GM23248 (cell line): Measurements from ENCODE around the gene PXMP2. TPM values are rescaled to one million over a fixed set of nuclear protein-coding genes. Genes with fewer than 3 reads are reported as not detected.

Source experiments
- DNase-seq: peaks from one replicate; pipeline ENCODE4 v3.0.0-alpha.2; 2015
- H2AFZ ChIP-seq: fragments of 200-600 bp; sonication (generic); 2 replicates; pipeline ENCODE4 v1.6.1; 2016; ENCODE audit warnings: antibody characterized with exemption
- H3F3A ChIP-seq: fragments of 200-600 bp; sonication (generic); 2 replicates; pipeline ENCODE4 v1.6.1; 2016; ENCODE audit warnings: mild to moderate bottlenecking, antibody characterized with exemption, mixed run types; ENCODE audit not compliant: insufficient read depth
- H3K27ac ChIP-seq: fragments of 200-600 bp; sonication (generic); 2 replicates; pipeline ENCODE4 v1.5.1; 2016; ENCODE audit warnings: mild to moderate bottlenecking
- H3K27me3 ChIP-seq: fragments of 200-600 bp; sonication (generic); replicated peaks from 2 replicates; pipeline ENCODE4 v1.6.1; 2016; ENCODE audit warnings: mild to moderate bottlenecking; ENCODE audit not compliant: insufficient read depth
- H3K36me3 ChIP-seq: fragments of 200-600 bp; sonication (generic); 2 replicates; pipeline ENCODE4 v1.6.1; 2016; ENCODE audit warnings: low read depth, mild to moderate bottlenecking
- H3K4me1 ChIP-seq: fragments of 200-600 bp; sonication (generic); 2 replicates; pipeline ENCODE4 v1.6.1; 2016; ENCODE audit warnings: mild to moderate bottlenecking; ENCODE audit not compliant: insufficient read depth
- H3K4me2 ChIP-seq: fragments of 200-600 bp; sonication (generic); one replicate; pipeline ENCODE4 v1.6.1; 2016; ENCODE audit warnings: mild to moderate bottlenecking; ENCODE audit not compliant: unreplicated experiment
- H3K4me3 ChIP-seq: fragments of 200-600 bp; sonication (generic); 2 replicates; pipeline ENCODE4 v1.5.1; 2016; ENCODE audit warnings: mild to moderate bottlenecking
- H3K79me2 ChIP-seq: fragments of 200-600 bp; sonication (generic); 2 replicates; pipeline ENCODE4 v1.6.1; 2016; ENCODE audit warnings: mild to moderate bottlenecking; ENCODE audit not compliant: insufficient read depth
- H3K9ac ChIP-seq: fragments of 200-600 bp; sonication (generic); 2 replicates; pipeline ENCODE4 v1.6.1; 2016; ENCODE audit warnings: mild to moderate bottlenecking
- H3K9me2 ChIP-seq: fragments of 200-600 bp; sonication (generic); 2 replicates; pipeline ENCODE4 v1.6.1; 2016; ENCODE audit warnings: mixed run types, mild to moderate bottlenecking, moderate library complexity; ENCODE audit not compliant: insufficient read depth
- H3K9me3 ChIP-seq: fragments of 200-600 bp; sonication (generic); one replicate; pipeline ENCODE4 v1.6.1; 2017; ENCODE audit warnings: low read depth
- H4K20me1 ChIP-seq: fragments of 200-600 bp; sonication (generic); 2 replicates; pipeline ENCODE4 v1.6.0; 2016; ENCODE audit not compliant: insufficient read depth
- EZH2 ChIP-seq: fragments of 200-600 bp; sonication (generic); IDR thresholded peaks from 2 replicates; pipeline ENCODE4 v1.6.1; 2018; ENCODE audit warnings: antibody characterized with exemption, mild to moderate bottlenecking; ENCODE audit not compliant: insufficient read depth, poor library complexity, severe bottlenecking
- EZH2phosphoT487 ChIP-seq: fragments of 200-600 bp; sonication (generic); IDR thresholded peaks from 2 replicates; pipeline ENCODE4 v1.6.1; 2018; ENCODE audit warnings: antibody characterized with exemption, moderate library complexity, mild to moderate bottlenecking, low read depth; ENCODE audit not compliant: insufficient read depth
- WGBS, 2 experiments: methylation state at CpG; one replicate each; pipeline ENCODE4 v1.1.6; 2015 to 2017; ENCODE audit warnings: low lambda C conversion rate in 2 of 2, low coverage in 1 of 2; ENCODE audit errors: missing lambda C conversion rate in 2 of 2; 5-methylcytosine and 5-hydroxymethylcytosine counted together
- in situ Hi-C: fragments of 300-500 bp; cut with MboI; formaldehyde crosslinking; loops from 2 replicates; pipeline ENCODE4 v1.15.0; 2020
- polyA plus RNA-seq: library from polyadenylated mRNA; unstranded; fragments of >200 nt; fragmentation: Nextera tagmentation; extraction: Ambion mirVana; gene quantifications from 2 replicates; pipeline ENCODE4 v1.2.1, GENCODE V29; 2016
- total RNA-seq: library from RNA; depleted of rRNA; stranded (reverse); fragments of >200 nt; shearing (Covaris generic); gene quantifications from 2 replicates; pipeline ENCODE4 v1.2.3, GENCODE V29; 2014

PXMP2 gene
- total and polyA plus RNA-seq, 2 experiments from 2014 or later = 28.5 to 37.2 TPM

DNA sequence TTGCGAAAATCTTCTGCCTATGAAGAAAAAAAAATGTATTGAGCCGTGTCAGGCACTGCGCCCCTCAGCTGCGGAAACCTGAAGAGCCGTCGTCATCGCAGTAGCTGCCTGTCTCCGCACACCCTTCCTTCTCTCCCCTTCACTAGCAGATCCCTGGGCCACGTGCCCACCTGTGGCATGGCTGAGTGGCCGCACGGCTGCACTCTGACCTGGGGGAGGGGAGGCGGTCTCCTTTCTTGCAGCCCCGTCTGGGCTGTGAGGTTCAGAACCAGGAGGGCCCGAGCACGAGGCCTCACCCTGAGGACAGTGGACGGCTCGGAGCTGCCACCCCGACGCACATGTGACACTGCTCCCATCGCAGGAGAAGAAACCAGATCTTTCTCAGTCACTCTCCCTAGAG is 48.1 kb downstream of the PXMP2 start:
- Histone ChIP-seq H3K79me2 (peaks cover 69% of the 10 kb centered on the region), H3K36me3 (peaks cover 61% of the 10 kb centered on the region), H3K9me3 (no peaks in the 10 kb centered on the region), H3K4me2 (no peak overlapping the region), H3K9me2 (no peaks in the 10 kb centered on the region), H3K4me1 (no peaks in the 10 kb centered on the region), H3K27ac (no peak overlapping the region), H3F3A (peaks cover 27% of the 10 kb centered on the region), H3K9ac (no peak overlapping the region), H3K27me3 (no peaks in the 10 kb centered on the region), H4K20me1 (no peaks in the 10 kb centered on the region), H3K4me3 (no peak overlapping the region), H2AFZ (no peak overlapping the region)
- no peak for DNase-seq
- WGBS, 2 experiments = 87 to 94% methylated on average over 19 to 20 of the region's 20 CpGs
- in situ Hi-C loops = no loop called here
- TF ChIP-seq EZH2 (no peak), EZH2phosphoT487 (no peak)

DNA sequence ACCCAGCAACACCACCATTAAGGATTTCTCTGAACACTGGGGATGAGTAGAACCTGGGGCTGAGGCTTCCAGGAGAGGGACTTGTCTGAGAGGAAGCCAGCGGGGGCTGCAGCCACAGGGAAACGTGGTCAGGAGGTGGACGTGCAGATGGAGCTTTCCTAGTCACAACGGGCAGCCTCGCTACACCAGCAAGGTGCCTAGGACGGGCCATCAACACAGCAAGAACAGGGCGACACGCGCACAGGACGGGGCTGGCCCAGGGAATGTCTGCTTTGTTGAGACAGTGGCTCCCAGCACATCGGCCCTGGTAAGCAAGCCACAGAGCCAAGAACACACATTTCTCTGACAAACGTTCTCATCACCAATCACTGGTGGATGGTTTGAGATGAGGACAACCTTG is 49.0 kb downstream of the PXMP2 start:
- peaks cover 26% of the 10 kb centered on the region for H3F3A ChIP-seq
- H3K27me3 ChIP-seq = no peaks in the 10 kb centered on the region
- no peak for DNase-seq
- no peak overlapping the region for H3K4me3 ChIP-seq
- H3K79me2 ChIP-seq = peaks cover 78% of the 10 kb centered on the region
- no peak overlapping the region for H3K4me2 ChIP-seq
- WGBS, 2 experiments = 92 to 93% methylated on average over 12 of the region's 12 CpGs
- no peaks in the 10 kb centered on the region for H4K20me1 ChIP-seq
- H3K9me3 ChIP-seq = no peaks in the 10 kb centered on the region
- in situ Hi-C loops = no loop called here
- no peaks in the 10 kb centered on the region for H3K9me2 ChIP-seq
- no peak overlapping the region for H3K9ac ChIP-seq
- no peak overlapping the region for H2AFZ ChIP-seq
- H3K4me1 ChIP-seq = no peaks in the 10 kb centered on the region
- H3K36me3 ChIP-seq = peaks cover 65% of the 10 kb centered on the region
- TF ChIP-seq EZH2 (no peak), EZH2phosphoT487 (no peak)
- H3K27ac ChIP-seq = no peak overlapping the region

GRCh38 chr12:132736913-132737312 is 49.5 kb downstream of the PXMP2 start:
- no peak for DNase-seq
- no peaks in the 10 kb centered on the region for H3K27me3 ChIP-seq
- H3K27ac ChIP-seq = no peak overlapping the region
- no peak overlapping the region for H3K4me2 ChIP-seq
- peaks cover 83% of the 10 kb centered on the region for H3K79me2 ChIP-seq
- peaks cover 27% of the 10 kb centered on the region for H3F3A ChIP-seq
- no peak overlapping the region for H2AFZ ChIP-seq
- no peaks in the 10 kb centered on the region for H3K4me1 ChIP-seq
- H4K20me1 ChIP-seq = no peaks in the 10 kb centered on the region
- no peaks in the 10 kb centered on the region for H3K9me3 ChIP-seq
- WGBS, 2 experiments = 94 to 99% methylated on average over 15 of the region's 15 CpGs
- no peak overlapping the region for H3K9ac ChIP-seq
- TF ChIP-seq EZH2phosphoT487 = no peak
- no peaks in the 10 kb centered on the region for H3K9me2 ChIP-seq
- peaks cover 67% of the 10 kb centered on the region for H3K36me3 ChIP-seq
- no peak overlapping the region for H3K4me3 ChIP-seq
- in situ Hi-C loops = no loop called here

- Histone ChIP-seq H2AFZ (no peak overlapping the region), H3K9me2 (no peaks in the 10 kb centered on the region), H3K9ac (no peak overlapping the region), H4K20me1 (peaks cover 15% of the 10 kb centered on the region), H3K36me3 (peaks cover 77% of the 10 kb centered on the region), H3K4me3 (no peak overlapping the region), H3K4me2 (no peak overlapping the region), H3K27ac (no peak overlapping the region), H3K4me1 (no peaks in the 10 kb centered on the region), H3K27me3 (no peaks in the 10 kb centered on the region), H3K79me2 (peaks cover 97% of the 10 kb centered on the region), H3K9me3 (no peaks in the 10 kb centered on the region), H3F3A (peaks cover 21% of the 10 kb centered on the region; the same call in 1 of the 2 replicates)
- no peak for TF ChIP-seq EZH2phosphoT487
- no peak for TF ChIP-seq EZH2
- in situ Hi-C loops = no loop called here
- 71 to 75% methylated on average over 19 of the region's 19 CpGs for WGBS, 2 experiments
- DNase-seq = no peak
Measured at GRCh38 chr12:132739600-132740312, 52.4 kb downstream of the PXMP2 start.

- no peak overlapping the region for H3K27ac ChIP-seq
- peaks cover 75% of the 10 kb centered on the region for H3K36me3 ChIP-seq
- no peak for DNase-seq
- H3K9ac ChIP-seq = no peak overlapping the region
- in situ Hi-C loops = no loop called here
- H4K20me1 ChIP-seq = peaks cover 15% of the 10 kb centered on the region
- no peaks in the 10 kb centered on the region for H3K9me2 ChIP-seq
- no peak overlapping the region for H3K4me3 ChIP-seq
- no peak overlapping the region for H3K4me2 ChIP-seq
- H3K9me3 ChIP-seq = no peaks in the 10 kb centered on the region
- H3K4me1 ChIP-seq = no peaks in the 10 kb centered on the region
- no peak for TF ChIP-seq EZH2
- no peak for TF ChIP-seq EZH2phosphoT487
- 90 to 93% methylated on average over 6 of the region's 6 CpGs for WGBS, 2 experiments
- H2AFZ ChIP-seq = no peak overlapping the region
- no peaks in the 10 kb centered on the region for H3K27me3 ChIP-seq
- H3F3A ChIP-seq = 0 out of 2 replicates have a peak, but pooled peaks cover 16% of the 10 kb centered on the region
- H3K79me2 ChIP-seq = peaks cover 97% of the 10 kb centered on the region
Measured at GRCh38 chr12:132740313-132740646, 52.9 kb downstream of the PXMP2 start.
